Neuron (in vitro differentiated cells): ENCODE data around the gene BCKDHA.

Experiments
- H2AFZ ChIP-seq: one replicate; pipeline ENCODE4 v1.6.1; 2013; ENCODE audit warnings: low read depth, mild to moderate bottlenecking, inconsistent platforms, low read length, moderate library complexity
- H3K27me3 ChIP-seq: one replicate; pipeline ENCODE4 v1.6.1; 2013; ENCODE audit warnings: low read length; ENCODE audit not compliant: insufficient read depth
- H3K36me3 ChIP-seq: one replicate; pipeline ENCODE4 v1.6.1; 2013; ENCODE audit warnings: low read length; ENCODE audit not compliant: insufficient read depth
- H3K4me1 ChIP-seq: one replicate; pipeline ENCODE4 v1.6.1; 2013; ENCODE audit warnings: low read length; ENCODE audit not compliant: insufficient read depth
- H3K4me3 ChIP-seq: 2 replicates; pipeline ENCODE4 v1.5.1; 2013; ENCODE audit warnings: mild to moderate bottlenecking, low read length, moderate library complexity
- H3K9me3 ChIP-seq: one replicate; pipeline ENCODE4 v1.6.1; 2013; ENCODE audit warnings: low read length

The BCKDHA gene

DNA sequence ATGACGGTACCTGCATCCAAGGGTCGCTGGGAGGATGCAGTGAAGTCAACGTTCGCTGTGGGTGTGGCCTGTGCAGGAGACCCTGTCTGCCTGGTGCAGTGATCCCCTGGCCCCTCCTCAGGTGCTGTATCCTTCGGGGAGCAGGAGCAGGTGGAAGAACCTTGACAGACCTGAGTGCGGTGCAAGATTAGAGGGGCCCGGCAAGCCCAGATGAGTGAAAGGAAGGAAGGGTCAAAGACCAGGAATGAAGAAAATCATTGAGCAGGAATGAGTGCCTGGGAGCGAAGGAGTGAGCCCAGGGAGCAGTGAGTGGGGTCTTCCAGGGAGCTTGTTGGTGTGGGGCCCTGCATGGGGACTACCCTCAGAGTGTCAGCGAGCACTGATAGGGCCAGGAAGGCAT, 16.8 kb downstream of the BCKDHA start:
- no peak overlapping the region for H3K4me3 ChIP-seq
- H3K27me3 ChIP-seq = no peaks in the 10 kb centered on the region
- no peaks in the 10 kb centered on the region for H3K4me1 ChIP-seq
- H3K9me3 ChIP-seq = no peaks in the 10 kb centered on the region
- no peak overlapping the region for H2AFZ ChIP-seq
- H3K36me3 ChIP-seq = peaks cover 44% of the 10 kb centered on the region

DNA sequence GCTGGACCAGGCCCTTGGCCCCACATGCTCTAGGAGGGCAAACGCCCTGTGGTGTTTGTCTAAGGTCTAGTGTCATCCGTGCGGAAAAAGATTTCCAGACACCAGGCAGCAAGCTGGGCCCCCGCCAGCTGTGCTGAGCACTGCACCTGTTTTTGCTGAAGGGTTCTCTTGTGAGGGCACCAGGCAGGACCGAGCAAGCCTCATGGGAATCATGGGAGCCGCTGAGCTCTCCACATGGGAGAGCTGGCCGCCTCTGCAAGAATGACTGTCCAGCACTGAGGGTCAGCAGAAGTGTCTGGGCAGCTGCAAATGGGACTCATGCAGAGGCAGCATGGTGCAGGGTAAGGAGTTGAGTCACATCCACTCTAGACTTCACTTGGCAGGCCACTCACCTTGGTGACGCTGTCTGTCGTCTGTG, 17.5 kb downstream of the BCKDHA start:
- Histone ChIP-seq H2AFZ (no peak overlapping the region), H3K4me1 (no peaks in the 10 kb centered on the region), H3K9me3 (no peaks in the 10 kb centered on the region), H3K36me3 (peaks cover 48% of the 10 kb centered on the region), H3K4me3 (no peak overlapping the region), H3K27me3 (no peaks in the 10 kb centered on the region)

DNA sequence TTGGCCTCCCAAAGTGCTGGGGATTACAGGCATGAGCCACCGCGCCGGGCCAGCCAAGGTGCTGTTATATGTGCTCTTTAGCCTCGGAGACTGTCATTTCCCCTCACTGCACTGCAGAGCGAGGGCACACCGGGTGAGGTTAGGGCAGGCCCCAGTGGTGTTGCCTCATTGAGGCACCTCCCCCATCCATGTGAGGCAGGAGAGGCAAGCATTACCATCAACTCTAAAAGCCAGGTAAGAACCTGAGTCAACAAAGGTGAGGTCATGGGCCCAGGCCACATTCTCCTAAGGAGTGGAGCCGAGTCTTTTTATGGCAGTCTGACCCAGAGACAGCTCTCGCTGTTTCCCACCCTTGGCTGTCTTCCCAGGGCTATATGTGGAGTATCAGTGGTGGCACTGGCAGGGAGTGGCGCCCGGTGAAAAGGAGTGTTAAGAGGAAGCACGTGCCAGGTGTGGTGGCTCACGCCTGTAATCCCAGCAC, 18.6 kb downstream of the BCKDHA start:
- Histone ChIP-seq H2AFZ (no peak overlapping the region), H3K36me3 (peaks cover 53% of the 10 kb centered on the region), H3K27me3 (no peaks in the 10 kb centered on the region), H3K9me3 (no peaks in the 10 kb centered on the region), H3K4me1 (no peaks in the 10 kb centered on the region), H3K4me3 (no peak overlapping the region)

DNA sequence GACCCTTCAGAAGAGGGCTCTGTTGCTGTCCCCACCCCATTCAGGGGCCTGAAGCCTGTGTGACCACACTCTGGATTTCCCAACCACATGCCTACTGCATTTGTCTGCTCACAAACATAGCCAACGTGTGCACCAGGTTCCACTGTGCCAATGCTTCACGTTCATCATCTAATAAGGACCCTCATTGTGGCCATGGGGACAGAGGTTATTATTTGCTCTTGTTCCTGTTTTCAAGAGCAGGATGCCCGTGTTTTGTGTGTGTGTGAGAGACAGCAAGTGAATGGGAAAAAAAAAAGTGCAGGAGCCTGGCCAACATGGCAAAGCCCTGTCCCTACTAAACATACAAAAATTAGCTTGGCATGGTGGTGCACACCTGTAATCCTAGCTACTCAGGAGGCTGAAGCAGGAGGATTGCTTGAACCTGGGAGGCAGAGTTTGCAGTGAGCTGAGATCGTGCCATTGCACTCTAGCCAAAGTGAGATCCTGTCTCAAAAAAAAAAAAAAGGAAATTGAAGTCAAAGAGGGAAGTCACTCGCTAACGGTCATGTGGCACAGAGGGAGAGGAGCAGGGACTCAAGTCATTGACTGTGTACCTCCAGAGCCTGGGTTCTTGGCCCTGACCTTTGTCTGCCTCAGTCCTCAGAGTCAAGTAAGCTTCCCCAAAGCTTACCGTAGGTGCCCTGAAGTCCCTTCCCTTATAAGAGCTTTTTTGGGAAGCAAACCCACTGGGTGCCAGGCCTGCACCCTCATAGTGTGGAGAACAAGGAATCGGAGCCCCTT, 22.7 kb downstream of the BCKDHA start:
- no peak overlapping the region for H2AFZ ChIP-seq
- H3K4me3 ChIP-seq = no peak overlapping the region
- H3K9me3 ChIP-seq = no peaks in the 10 kb centered on the region
- H3K27me3 ChIP-seq = no peaks in the 10 kb centered on the region
- no peaks in the 10 kb centered on the region for H3K4me1 ChIP-seq
- H3K36me3 ChIP-seq = peaks cover 57% of the 10 kb centered on the region

DNA sequence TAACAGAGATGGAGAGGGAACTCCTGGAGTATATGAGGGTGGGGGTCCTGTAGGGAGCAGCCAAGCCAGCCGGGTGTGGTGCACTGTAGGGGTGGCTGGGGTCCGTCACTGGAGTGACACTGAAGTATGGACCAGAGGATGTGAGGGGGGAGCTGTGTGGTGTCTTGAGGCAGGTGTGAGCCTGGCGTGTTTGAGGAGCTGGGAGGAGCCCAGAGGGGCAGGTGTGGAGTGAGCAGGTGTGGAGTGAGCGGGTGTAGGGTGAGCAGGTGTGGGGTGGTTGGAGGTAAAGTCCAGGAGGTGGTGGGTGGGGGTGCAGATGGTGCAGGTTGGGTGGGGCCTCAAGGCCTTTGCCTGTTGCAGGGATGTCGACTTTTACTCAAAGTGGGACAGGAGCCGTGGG, 23.7 kb downstream of the BCKDHA start:
- Histone ChIP-seq H3K4me3 (no peak overlapping the region), H2AFZ (no peak overlapping the region), H3K27me3 (no peaks in the 10 kb centered on the region), H3K9me3 (no peaks in the 10 kb centered on the region), H3K4me1 (peaks cover under 1% of the 10 kb centered on the region), H3K36me3 (peaks cover 60% of the 10 kb centered on the region)

DNA sequence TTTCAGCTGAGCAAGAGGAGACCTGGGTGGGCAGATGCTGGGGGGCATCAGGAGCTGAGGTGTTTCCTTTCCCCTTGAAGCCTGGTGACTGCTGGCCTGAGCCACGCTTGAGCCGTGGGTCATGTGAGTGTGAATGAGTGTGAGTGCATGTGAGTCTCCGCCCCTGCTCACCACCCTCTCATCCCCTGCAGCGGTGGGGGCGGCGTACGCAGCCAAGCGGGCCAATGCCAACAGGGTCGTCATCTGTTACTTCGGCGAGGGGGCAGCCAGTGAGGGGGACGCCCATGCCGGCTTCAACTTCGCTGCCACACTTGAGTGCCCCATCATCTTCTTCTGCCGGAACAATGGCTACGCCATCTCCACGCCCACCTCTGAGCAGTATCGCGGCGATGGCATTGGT, 24.4 kb downstream of the BCKDHA start:
- H3K4me3 ChIP-seq = no peak overlapping the region
- no peak overlapping the region for H2AFZ ChIP-seq
- H3K36me3 ChIP-seq = peaks cover 58% of the 10 kb centered on the region
- no peaks in the 10 kb centered on the region for H3K27me3 ChIP-seq
- H3K4me1 ChIP-seq = peaks cover 7% of the 10 kb centered on the region
- no peaks in the 10 kb centered on the region for H3K9me3 ChIP-seq

DNA sequence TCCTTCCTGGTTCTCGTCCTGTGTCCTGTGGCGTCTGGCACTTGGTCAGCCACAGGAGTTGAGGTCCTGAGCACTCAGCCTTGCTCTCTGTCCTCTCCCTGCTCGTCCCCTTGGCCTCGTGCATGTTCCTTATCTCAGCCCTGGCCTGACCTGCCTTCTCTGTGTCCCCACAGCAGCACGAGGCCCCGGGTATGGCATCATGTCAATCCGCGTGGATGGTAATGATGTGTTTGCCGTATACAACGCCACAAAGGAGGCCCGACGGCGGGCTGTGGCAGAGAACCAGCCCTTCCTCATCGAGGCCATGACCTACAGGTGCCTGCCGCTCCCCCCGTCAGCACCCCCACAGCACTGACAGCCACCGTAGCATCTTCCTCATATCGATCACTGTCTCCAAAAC, 24.8 kb downstream of the BCKDHA start:
- H2AFZ ChIP-seq = no peak overlapping the region
- no peaks in the 10 kb centered on the region for H3K27me3 ChIP-seq
- H3K4me3 ChIP-seq = no peak overlapping the region
- H3K36me3 ChIP-seq = peaks cover 55% of the 10 kb centered on the region
- H3K9me3 ChIP-seq = no peaks in the 10 kb centered on the region
- H3K4me1 ChIP-seq = peaks cover 10% of the 10 kb centered on the region

DNA sequence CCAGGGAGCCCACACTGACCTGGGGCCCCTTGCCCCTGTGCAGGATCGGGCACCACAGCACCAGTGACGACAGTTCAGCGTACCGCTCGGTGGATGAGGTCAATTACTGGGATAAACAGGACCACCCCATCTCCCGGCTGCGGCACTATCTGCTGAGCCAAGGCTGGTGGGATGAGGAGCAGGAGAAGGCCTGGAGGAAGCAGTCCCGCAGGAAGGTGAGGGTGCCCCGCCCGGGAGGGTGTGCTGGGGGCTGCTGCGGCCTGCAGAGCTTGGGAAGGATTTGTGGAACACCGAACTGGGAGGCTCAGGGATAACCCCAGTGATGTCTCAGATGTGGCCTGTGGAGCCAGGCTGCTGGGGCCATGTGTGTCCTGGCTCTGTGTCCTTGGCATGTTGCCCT, 25.3 kb downstream of the BCKDHA start:
- H3K9me3 ChIP-seq = no peaks in the 10 kb centered on the region
- H3K27me3 ChIP-seq = no peaks in the 10 kb centered on the region
- H3K4me1 ChIP-seq = peaks cover 15% of the 10 kb centered on the region
- H3K36me3 ChIP-seq = peaks cover 55% of the 10 kb centered on the region
- H3K4me3 ChIP-seq = no peak overlapping the region
- no peak overlapping the region for H2AFZ ChIP-seq

DNA sequence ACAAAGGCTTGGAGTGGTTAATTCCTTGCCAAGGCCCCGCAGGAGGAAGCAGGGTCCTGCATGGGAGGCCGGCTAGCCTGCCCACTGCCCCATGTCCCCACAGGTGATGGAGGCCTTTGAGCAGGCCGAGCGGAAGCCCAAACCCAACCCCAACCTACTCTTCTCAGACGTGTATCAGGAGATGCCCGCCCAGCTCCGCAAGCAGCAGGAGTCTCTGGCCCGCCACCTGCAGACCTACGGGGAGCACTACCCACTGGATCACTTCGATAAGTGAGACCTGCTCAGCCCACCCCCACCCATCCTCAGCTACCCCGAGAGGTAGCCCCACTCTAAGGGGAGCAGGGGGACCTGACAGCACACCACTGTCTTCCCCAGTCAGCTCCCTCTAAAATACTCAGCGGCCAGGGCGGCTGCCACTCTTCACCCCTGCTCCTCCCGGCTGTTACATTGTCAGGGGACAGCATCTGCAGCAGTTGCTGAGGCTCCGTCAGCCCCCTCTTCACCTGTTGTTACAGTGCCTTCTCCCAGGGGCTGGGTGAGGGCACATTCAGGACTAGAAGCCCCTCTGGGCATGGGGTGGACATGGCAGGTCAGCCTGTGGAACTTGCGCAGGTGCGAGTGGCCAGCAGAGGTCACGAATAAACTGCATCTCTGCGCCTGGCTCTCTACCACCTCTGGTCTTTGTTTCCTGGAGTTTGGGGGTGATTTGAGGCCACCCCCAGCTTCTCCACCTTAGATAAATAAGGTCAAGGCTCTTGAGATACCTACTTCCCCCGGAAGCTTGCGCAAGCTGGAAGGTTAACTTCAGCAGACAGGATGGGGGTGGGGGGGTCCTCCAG, 26.9 kb downstream of the BCKDHA start:
- no peaks in the 10 kb centered on the region for H3K9me3 ChIP-seq
- no peak overlapping the region for H3K4me3 ChIP-seq
- no peak overlapping the region for H2AFZ ChIP-seq
- no peaks in the 10 kb centered on the region for H3K27me3 ChIP-seq
- peaks cover 20% of the 10 kb centered on the region for H3K4me1 ChIP-seq
- peaks cover 45% of the 10 kb centered on the region for H3K36me3 ChIP-seq

DNA sequence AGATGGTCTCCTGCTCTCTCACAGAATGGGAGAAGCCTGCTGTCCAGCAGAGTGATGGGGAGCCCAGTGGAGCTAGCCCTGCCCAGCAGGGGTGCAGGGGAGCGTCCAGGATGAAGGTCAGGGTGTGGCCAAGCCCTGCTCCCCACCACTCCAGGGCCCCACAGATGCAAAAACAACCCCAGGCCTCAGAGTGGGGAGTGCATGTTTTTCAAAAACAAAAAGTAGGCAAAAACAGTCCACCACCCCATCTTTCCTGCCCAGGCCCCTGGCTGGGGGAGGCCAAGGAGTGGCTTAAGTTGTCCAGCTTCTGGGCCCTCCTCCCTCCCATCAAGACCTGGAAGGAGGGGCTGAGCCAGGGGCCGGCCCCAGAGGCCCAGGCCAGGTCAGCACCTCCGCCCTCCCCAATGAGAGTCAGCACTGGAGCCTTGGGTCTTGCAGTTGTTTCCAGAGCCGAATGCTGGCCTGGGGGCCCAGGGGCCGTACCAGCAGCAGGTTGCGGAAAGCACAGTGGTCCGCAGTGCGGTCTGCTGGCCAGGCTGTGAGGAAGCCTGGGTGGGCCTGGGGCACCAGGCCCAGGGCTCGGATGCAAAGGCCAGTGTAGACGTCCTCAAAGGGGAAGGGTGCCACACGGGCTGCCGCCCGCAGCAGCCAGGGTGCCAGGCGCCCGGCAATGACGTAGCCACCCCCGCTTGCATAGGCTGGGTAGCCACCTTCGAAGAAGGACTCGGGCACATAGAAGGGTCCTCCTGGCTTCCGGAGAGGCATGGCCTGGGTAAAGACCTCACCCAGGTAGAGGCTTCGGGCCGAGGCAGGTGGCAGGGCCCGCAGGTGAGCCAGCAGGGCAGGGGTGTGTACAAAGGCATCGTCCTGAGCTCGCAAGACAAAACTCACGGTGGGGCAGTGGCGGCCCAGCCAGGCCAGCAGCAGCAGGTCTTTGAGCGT, 27.8 kb downstream of the BCKDHA start:
- Histone ChIP-seq H3K36me3 (peaks cover 40% of the 10 kb centered on the region), H3K9me3 (no peaks in the 10 kb centered on the region), H3K4me3 (no peak overlapping the region), H3K27me3 (no peaks in the 10 kb centered on the region), H2AFZ (no peak overlapping the region), H3K4me1 (peaks cover 20% of the 10 kb centered on the region)

DNA sequence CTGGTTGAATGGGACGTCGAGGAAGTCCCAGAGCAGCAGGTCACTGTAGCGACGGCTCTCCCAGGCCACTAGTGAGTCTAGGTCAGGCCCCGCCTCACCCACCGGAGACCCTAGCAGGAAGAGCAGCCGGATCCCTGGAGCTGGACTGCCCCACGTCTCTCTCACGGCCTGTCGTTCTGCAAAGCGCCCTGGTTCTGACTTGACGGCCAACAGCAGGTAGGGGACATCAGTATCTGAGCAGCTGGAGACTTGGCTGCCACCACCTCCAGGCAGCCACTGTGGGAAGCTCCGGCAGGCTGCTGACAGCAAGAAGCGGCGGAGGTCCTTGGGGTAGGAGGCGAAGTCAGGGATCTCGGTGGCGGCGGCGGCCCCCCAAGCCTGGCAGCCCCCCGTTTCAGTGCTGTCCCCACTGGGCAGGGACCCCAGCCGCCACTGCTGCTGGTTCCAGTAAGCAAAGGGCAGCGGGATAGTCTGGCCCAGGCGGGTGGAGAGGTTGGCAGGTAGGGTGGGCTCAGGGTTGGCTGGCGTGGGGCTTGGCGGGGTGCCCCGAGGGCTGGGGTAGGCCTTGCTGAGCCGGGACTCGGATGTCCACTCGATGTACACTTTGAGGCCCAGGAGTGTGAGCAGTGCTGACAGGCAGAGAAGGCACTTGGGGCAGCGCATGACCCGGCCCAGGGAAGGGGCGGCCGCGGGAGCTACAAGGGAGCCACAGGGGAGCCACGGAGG, 28.7 kb downstream of the BCKDHA start:
- peaks cover 40% of the 10 kb centered on the region for H3K36me3 ChIP-seq
- H3K9me3 ChIP-seq = no peaks in the 10 kb centered on the region
- peak overlapping the region; percentile 47 for H3K4me3 ChIP-seq
- H2AFZ ChIP-seq = no peak overlapping the region
- H3K4me1 ChIP-seq = peaks cover 20% of the 10 kb centered on the region
- no peaks in the 10 kb centered on the region for H3K27me3 ChIP-seq

DNA sequence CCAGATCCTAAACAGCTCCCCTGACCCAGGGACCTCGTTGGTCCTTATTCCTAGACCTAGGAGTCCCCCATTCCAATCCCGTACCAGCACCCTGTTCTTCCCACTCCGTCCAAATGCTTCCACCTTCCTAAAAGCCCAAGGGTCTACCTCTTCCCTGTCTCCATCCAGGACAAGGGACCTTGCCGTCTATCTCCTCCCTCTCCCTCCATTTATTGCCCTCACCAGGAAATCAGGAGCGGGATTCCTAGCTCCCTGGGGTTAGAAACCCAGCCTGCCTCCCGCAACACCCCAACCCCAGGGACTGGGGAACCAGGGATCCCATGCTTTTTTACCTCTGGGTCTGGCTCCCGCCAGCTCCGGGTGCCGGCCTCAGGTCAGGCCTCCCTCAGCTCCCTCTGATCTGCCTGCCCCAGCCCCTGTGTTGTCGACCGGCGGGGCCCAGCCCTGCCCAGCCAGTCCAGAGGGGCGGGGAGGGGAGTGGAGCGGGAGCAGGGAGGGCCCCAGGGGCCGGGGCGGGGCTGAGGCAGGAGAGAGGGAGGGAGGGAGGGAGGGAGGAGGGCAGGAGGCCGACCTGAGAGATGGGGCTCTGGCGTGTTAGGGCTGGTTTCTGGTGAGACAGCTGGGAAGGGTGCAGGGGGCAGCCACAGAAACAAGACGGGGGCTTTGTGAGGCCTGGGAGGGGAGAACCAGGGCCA, 29.5 kb downstream of the BCKDHA start, which contains the start of gene B3GNT8:
TSS of gene B3GNT8 (minus strand) at position 423 of the 695 bp plus-strand sequence. CDS start 596 bp downstream, outside the sequence.
- Histone ChIP-seq H3K4me3 (peak within 1 kb of the TSS; percentile 47), H3K9me3 (no peaks in the 10 kb centered on the region)

More for the DNA sequence above, 29.5 kb downstream of the BCKDHA start, which contains the start of gene B3GNT8:
- Histone ChIP-seq H3K4me1 (peaks cover 20% of the 10 kb centered on the region), H3K27me3 (no peaks in the 10 kb centered on the region), H2AFZ (no peak within 1 kb of the TSS), H3K36me3 (peaks cover 39% of the 10 kb centered on the region)
